ENCODE results near the gene TMPRSS13.

TMPRSS13 gene

DNA sequence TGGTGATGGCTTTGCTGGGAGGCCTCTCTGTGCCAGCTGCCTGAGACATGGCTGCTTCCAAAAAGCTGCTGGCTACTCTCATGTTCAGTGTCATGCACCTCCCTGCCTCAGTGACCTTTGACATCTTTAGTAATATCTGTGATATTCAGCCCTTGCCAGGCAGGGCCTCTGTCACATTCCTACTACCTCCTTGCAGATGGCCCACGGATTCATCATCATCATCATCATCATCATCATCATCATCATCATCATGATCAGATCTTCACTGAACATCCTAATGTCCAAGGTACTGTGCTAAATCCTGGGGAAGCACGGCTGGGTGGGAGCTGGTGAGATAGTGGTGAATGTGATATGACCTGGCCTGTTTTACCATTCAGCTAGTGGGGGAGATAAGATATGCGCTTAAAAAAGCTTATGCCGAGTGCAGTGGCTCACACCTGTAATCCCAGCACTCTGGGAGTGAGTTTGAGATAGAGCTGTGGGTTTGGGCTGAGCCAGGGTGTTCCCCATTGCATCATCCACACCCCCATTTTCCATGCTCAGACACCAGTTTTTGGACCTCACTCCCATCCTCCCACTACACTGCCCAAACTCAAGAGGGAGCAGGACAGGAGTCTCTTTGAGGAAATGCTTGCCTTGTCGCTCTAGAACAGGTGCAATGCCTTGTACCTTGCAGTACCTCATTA, 17.1 kb upstream of the TMPRSS13 start:
- H3K36me3 ChIP-seq (replicated peaks), result no peaks in the 10 kb centered on the region
- no peaks in the 10 kb centered on the region for H3K4me1 ChIP-seq
- DNase-seq (ENCODE audit: low spot score in 2 of 2), result no peak
- H3K9me3 ChIP-seq, result no peaks in the 10 kb centered on the region
- no peak overlapping the region for H3K4me3 ChIP-seq
- peaks cover 5% of the 10 kb centered on the region; the same call in 1 of the 2 replicates for H3K27me3 ChIP-seq (ENCODE audit: low read depth)
- in situ Hi-C loops (cut with MboI; ENCODE audit: low sequenced_read_pairs), result loop anchor here (5.0 to 10.0 kb wide), 2 partner anchors 104 to 521 kb away; no protein-coding TSS in a partner anchor

DNA sequence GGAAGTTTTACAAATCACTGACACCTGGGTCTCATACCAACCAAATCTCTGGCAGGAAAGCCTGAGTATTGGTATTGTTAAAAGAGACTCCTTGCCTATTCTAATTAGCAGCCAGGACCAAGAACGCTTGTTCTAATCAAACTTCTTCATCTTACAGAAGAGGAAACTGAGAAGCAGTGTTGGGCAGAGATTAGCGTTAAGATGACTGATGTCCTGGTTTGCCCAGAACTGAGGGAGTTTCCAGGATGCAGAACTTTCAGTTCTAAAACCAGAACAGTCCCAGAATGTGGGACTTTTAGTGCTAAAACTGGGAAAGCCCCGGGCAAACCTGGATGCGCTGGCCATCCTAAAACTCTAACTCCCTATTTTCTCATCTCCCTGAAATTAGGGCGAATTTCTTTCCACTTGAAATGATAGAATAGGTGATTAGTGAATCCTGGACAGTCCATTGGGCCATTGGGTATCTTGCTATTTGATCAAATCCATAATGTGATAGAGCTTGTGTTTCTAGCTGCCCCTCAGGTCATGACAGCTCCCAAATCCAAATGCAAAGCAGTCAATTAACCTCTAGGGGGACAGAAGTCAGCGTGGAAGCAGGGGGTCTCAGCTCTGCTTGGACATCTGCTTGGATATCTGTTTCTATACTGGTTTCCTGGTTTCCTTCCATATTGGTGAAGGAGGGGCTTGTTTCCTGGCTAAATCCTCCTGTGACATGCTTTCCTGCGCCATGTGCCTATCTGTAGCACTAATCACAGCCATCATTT, 16.0 kb upstream of the TMPRSS13 start:
- DNase-seq (ENCODE audit: low spot score in 2 of 2), result no peak
- Histone ChIP-seq H3K27me3 (ENCODE audit: low read depth) (peaks cover 5% of the 10 kb centered on the region; the same call in 1 of the 2 replicates), H3K36me3 (replicated peaks) (no peaks in the 10 kb centered on the region), H3K9me3 (no peaks in the 10 kb centered on the region), H3K4me1 (no peaks in the 10 kb centered on the region), H3K4me3 (no peak overlapping the region)
- in situ Hi-C loops (cut with MboI; ENCODE audit: low sequenced_read_pairs), result loop anchor here (5.0 to 10.0 kb wide), 2 partner anchors 103 to 520 kb away; no protein-coding TSS in a partner anchor

DNA sequence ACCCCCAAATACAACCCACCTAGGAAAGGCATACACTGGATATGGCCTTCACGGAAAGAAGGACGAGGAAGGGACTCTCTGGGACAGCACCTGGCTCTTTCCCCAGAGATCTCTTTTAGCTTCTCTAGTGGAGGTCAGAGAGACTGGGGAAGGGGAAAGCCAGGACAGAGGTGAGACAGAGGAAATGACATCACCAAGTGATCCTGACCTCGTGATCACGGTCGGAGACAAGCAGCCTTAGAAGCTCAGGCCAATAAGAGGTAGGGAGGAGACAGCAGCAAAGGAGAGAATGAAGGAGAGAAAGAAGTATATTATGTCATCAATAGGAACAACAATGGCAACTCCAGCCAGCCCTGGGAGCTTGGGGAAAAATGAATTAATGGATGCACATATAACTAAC, 15.4 kb upstream of the TMPRSS13 start:
- DNase-seq (ENCODE audit: low spot score in 2 of 2), result no peak
- peaks cover 5% of the 10 kb centered on the region; the same call in 1 of the 2 replicates for H3K27me3 ChIP-seq (ENCODE audit: low read depth)
- H3K4me1 ChIP-seq, result no peaks in the 10 kb centered on the region
- in situ Hi-C loops (cut with MboI; ENCODE audit: low sequenced_read_pairs), result loop anchor here (10.0 kb wide), 1 partner anchor 520 kb away; no protein-coding TSS in a partner anchor
- H3K4me3 ChIP-seq, result no peak overlapping the region
- no peaks in the 10 kb centered on the region for H3K36me3 ChIP-seq (replicated peaks)
- H3K9me3 ChIP-seq, result no peaks in the 10 kb centered on the region

DNA sequence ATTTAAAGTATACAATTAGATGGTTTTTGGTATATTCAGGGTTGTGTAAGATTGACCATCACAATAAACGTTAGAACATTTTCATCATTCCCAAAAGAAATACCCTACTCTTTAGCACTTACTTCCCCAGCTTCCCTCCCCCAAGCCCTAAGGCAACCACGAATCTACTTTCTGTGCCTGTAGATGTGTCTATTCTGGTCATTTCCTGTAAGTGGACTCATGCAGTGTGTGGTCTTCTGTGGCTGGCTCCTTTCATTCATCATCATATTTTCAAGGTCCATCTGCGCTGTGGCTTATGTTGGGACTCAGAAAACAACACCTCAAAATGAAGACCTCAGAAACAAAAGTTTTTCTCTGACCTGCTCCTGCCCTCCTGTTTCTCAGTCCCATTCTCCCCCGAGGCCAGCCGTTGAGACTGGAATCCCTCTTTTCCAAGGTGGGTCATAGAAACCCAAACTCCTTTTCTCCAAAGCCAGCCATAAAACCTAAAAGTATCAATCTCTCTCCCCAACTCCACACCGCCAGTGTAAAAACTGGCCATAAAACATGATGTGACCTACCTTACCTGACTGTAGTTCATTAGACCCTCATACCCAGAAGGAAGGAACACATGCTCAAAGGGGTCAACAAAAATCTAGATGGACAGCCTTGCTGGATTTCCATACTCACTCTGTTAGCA, 12.9 kb upstream of the TMPRSS13 start:
- no peak for DNase-seq (ENCODE audit: low spot score in 2 of 2)
- no peaks in the 10 kb centered on the region for H3K27me3 ChIP-seq (ENCODE audit: low read depth)
- H3K4me3 ChIP-seq, result no peak overlapping the region
- H3K36me3 ChIP-seq (replicated peaks), result no peaks in the 10 kb centered on the region
- in situ Hi-C loops (cut with MboI; ENCODE audit: low sequenced_read_pairs), result loop anchor here (10.0 kb wide), 1 partner anchor 517 kb away; no protein-coding TSS in a partner anchor
- H3K4me1 ChIP-seq, result no peaks in the 10 kb centered on the region
- no peaks in the 10 kb centered on the region for H3K9me3 ChIP-seq

DNA sequence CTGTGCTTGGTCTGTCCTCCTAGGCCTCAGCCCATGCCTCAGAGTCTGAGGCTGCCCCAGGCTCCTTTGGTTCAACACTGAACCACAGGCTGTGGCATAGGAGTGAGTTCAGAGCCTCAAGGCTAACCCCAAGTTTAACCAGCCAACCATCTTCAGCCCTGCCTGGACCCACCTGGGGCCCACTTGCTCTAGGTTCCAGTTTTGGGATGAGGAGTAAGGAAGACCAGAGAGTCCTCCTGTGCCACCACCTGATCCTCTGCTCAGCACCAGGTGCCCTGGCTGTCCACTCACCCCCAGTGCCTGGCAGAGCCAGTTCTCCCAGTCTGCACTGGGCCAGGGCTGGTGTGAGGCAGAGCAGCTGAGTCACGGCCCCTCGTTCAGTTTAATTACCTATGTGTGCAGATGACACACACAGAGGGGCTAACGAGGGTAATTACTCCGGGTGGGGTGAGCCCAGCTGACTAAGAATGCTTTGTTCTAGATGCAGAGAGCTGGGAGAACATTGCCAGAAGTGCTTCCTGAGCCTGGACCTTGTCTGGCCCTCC, 12.0 kb upstream of the TMPRSS13 start:
- Histone ChIP-seq H3K4me3 (no peak overlapping the region), H3K27me3 (ENCODE audit: low read depth) (no peaks in the 10 kb centered on the region), H3K9me3 (no peaks in the 10 kb centered on the region), H3K36me3 (replicated peaks) (no peaks in the 10 kb centered on the region), H3K4me1 (no peaks in the 10 kb centered on the region)
- in situ Hi-C loops (cut with MboI; ENCODE audit: low sequenced_read_pairs), result loop anchor here (10.0 kb wide), 1 partner anchor 516 kb away; no protein-coding TSS in a partner anchor
- DNase-seq (ENCODE audit: low spot score in 2 of 2), result no peak

DNA sequence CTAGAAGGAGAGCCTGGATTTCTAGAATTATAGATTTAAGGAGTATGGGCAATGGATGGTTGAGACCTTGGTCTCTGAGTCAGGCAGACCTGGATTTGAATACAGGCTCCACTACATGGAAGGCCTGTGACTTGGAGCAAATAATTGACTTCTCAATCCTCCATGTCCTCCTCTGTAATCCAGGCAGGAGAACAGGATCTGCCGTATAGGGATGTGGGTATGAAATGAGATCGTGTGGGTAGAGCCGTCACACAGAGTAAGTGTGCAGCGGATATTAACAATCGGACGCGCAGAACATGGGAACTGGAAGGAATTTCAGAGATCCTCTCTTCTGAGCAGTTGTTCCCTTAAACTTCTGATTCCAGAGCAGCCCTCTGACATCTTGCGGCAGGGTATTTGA, 11.5 kb upstream of the TMPRSS13 start:
- H3K27me3 ChIP-seq (ENCODE audit: low read depth), result no peaks in the 10 kb centered on the region
- no peak overlapping the region for H3K4me3 ChIP-seq
- no peaks in the 10 kb centered on the region for H3K9me3 ChIP-seq
- in situ Hi-C loops (cut with MboI; ENCODE audit: low sequenced_read_pairs), result loop anchor here (10.0 kb wide), 1 partner anchor 516 kb away; no protein-coding TSS in a partner anchor
- no peaks in the 10 kb centered on the region for H3K36me3 ChIP-seq (replicated peaks)
- DNase-seq (ENCODE audit: low spot score in 2 of 2), result no peak
- H3K4me1 ChIP-seq, result no peaks in the 10 kb centered on the region

DNA sequence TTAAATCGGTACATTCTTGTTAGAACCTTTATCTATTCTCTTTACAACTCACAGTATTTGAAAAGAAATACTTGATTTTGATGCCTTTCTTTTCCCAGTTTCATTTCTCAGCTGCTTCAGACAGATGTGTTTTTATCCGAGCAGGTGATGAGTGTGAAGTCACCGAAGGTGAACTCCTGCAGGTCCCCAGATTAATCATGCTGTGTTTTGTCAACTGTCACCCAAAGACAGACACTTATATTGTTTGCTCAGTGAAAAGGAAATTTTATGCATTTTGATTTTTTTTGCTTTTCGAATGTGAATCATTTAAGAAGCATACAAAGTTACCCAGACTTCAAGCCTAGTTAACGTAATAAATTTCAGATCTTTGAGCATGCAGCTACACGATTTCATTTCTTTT, 7.8 kb upstream of the TMPRSS13 start:
- in situ Hi-C loops (cut with MboI; ENCODE audit: low sequenced_read_pairs), result no loop called here
- no peaks in the 10 kb centered on the region for H3K36me3 ChIP-seq (replicated peaks)
- no peaks in the 10 kb centered on the region for H3K9me3 ChIP-seq
- no peaks in the 10 kb centered on the region for H3K4me1 ChIP-seq
- H3K4me3 ChIP-seq, result no peak overlapping the region
- no peak for DNase-seq (ENCODE audit: low spot score in 2 of 2)
- H3K27me3 ChIP-seq (ENCODE audit: low read depth), result no peaks in the 10 kb centered on the region

DNA sequence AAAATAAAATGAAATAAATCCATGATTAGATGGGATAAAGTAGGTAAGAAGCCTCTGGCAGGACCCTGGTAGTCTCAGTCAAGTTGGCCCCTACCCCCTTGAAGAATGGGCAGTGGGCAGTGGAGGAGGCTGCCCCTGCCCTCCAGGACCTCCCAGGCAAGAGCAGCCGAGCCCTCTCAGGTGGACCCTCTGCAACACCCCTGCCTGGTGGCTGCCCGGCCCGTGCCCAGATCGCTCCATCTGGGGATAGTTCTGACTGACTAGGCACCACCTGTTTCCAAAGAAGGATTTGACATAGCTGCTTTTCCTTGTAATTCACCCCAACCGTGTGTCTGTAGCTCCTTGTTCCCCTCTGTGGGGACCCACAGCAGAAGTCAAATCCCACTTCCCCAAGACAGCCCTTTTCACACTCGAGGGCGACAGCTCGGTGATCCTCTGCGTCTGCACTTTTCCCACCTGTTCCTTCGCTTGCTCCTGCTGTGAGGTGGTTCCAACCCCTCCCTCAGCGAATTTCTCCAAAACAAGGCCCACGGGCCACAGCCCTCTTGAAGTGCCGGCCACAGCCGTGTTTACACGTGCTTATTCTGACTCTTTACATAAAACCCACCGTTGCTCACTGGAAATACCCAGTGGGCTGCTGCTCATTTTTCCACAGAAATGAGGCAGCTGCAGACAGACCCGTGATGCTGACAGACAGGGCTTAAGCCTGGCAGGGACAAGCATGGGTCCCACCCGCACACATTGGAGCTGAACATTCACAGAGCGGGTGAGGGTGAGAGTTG, 5.5 kb upstream of the TMPRSS13 start:
- in situ Hi-C loops (cut with MboI; ENCODE audit: low sequenced_read_pairs), result no loop called here
- DNase-seq (ENCODE audit: low spot score in 2 of 2), result no peak
- no peaks in the 10 kb centered on the region for H3K27me3 ChIP-seq (ENCODE audit: low read depth)
- no peaks in the 10 kb centered on the region for H3K9me3 ChIP-seq
- H3K4me1 ChIP-seq, result no peaks in the 10 kb centered on the region
- no peak overlapping the region for H3K4me3 ChIP-seq
- H3K36me3 ChIP-seq (replicated peaks), result no peaks in the 10 kb centered on the region

DNA sequence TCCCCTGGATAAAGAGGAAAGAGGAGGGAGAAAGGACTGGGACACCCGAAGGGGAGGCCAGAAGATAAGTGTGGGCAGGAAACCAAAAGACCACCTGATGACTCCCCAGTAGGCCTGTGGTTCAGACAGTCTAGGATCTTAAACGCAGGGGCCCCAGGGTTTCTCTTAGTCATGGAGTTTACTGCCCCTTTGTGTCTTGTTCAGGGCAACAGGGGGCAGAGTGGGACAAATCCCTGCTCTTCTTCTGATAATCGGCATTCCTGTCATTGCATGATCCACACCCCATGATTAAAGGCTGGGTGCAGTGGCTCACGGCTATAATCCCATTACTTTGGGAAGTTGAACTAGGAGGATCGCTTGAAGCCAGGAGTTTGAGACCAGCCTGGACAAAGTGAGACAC, 4.7 kb upstream of the TMPRSS13 start:
- in situ Hi-C loops (cut with MboI; ENCODE audit: low sequenced_read_pairs), result no loop called here
- Histone ChIP-seq H3K36me3 (replicated peaks) (no peaks in the 10 kb centered on the region), H3K9me3 (no peaks in the 10 kb centered on the region), H3K4me1 (no peaks in the 10 kb centered on the region), H3K4me3 (no peak overlapping the region), H3K27me3 (ENCODE audit: low read depth) (no peaks in the 10 kb centered on the region)
- DNase-seq (ENCODE audit: low spot score in 2 of 2), result no peak

DNA sequence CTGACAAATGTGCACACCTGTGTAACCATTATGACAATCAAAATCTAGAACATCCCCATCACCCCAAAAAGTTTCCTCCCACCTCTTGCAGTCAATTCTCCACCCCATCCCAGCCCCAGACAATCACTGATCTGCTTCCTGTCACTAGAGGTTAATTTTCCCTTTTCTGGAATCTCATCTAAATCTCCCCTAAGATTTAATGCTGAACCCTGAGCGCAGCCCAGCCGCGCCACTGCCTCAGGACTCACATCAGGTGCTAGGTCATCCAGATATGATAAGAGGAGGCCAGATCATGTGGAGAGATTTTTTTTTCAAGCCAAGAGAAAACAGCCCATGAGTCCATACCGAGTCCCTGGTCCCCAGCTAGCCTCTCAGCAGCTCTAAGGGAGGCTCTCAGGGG, 4.3 kb upstream of the TMPRSS13 start:
- no peaks in the 10 kb centered on the region for H3K4me1 ChIP-seq

DNA sequence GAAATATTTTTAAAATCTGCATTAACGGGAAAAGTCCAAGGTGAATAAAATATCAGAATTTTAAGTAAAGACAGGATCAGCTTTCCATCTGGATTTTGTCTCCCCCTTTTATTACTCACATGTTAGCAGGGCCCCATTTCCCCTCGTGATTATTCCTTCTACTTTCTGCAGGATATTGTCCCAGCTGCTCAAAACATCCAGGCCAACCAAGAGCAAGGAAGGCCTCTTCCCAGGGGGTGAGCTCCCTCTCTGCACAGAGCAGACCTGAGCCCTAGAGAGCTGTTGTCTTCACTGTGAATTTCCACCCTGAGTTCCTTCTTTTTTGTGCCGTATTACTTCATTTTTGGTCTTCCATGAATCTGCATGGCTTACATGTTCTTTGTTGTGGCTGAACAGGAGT, 3.7 kb upstream of the TMPRSS13 start:
- no peak overlapping the region for H3K4me3 ChIP-seq
- in situ Hi-C loops (cut with MboI; ENCODE audit: low sequenced_read_pairs), result no loop called here
- H3K9me3 ChIP-seq, result no peaks in the 10 kb centered on the region
- H3K36me3 ChIP-seq (replicated peaks), result no peaks in the 10 kb centered on the region
- no peaks in the 10 kb centered on the region for H3K4me1 ChIP-seq
- DNase-seq (ENCODE audit: low spot score in 2 of 2), result no peak
- H3K27me3 ChIP-seq (ENCODE audit: low read depth), result peaks cover 6% of the 10 kb centered on the region

More for the DNA sequence above, 4.3 kb upstream of the TMPRSS13 start:
- H3K9me3 ChIP-seq, result no peaks in the 10 kb centered on the region
- in situ Hi-C loops (cut with MboI; ENCODE audit: low sequenced_read_pairs), result no loop called here
- H3K36me3 ChIP-seq (replicated peaks), result no peaks in the 10 kb centered on the region
- H3K4me3 ChIP-seq, result no peak overlapping the region
- peaks cover under 1% of the 10 kb centered on the region; the same call in 1 of the 2 replicates for H3K27me3 ChIP-seq (ENCODE audit: low read depth)
- DNase-seq (ENCODE audit: low spot score in 2 of 2), result no peak

DNA sequence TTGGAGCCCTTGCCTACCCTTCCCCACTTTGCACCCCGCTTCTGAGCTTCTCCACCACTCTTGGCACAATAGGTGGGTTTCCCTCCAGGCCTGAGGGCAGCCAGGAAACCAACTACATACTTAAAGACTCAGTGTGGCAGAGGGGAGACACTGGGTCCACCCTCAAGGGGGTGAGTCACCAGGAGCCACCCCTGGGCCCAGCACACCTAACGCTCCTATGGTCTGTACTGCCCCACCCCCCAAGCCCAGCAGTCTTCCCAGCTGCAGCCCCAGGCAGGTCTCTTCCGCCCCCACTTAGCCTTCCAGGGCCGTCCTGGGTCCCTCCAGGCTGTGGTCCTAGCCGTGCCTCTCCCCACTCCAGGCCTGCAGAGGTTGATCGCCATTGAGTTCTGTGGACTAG, 3.2 kb upstream of the TMPRSS13 start:
- H3K36me3 ChIP-seq (replicated peaks), result no peaks in the 10 kb centered on the region
- no peak overlapping the region for H3K4me3 ChIP-seq
- H3K4me1 ChIP-seq, result no peaks in the 10 kb centered on the region
- in situ Hi-C loops (cut with MboI; ENCODE audit: low sequenced_read_pairs), result no loop called here
- H3K9me3 ChIP-seq, result no peaks in the 10 kb centered on the region
- DNase-seq (ENCODE audit: low spot score in 2 of 2), result no peak
- H3K27me3 ChIP-seq (ENCODE audit: low read depth), result peaks cover 11% of the 10 kb centered on the region

DNA sequence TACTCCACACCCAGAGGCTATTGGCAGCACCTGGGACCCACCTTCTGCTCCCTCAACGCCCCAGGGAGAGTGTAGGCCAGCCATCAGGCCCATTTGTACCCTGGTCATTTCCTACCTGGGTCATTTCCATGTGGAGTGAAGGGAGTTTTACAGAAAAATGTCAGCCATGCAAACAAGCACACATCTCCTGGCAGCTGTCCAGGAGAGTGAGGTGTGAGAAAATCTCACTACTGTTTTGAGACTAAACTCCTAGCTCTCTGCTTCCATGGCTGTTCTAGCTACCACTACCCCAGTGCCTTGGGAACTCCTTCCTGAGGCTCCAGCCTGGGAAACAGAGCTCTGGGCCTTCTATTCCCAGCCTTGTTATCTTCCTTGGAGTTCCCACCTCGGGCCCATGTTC, 2.8 kb upstream of the TMPRSS13 start:
- H3K9me3 ChIP-seq, result no peaks in the 10 kb centered on the region
- no peaks in the 10 kb centered on the region for H3K4me1 ChIP-seq
- peaks cover 16% of the 10 kb centered on the region for H3K27me3 ChIP-seq (ENCODE audit: low read depth)

More for the DNA sequence above, 2.8 kb upstream of the TMPRSS13 start:
- no peak for DNase-seq (ENCODE audit: low spot score in 2 of 2)
- Histone ChIP-seq H3K36me3 (replicated peaks) (no peaks in the 10 kb centered on the region), H3K4me3 (no peak overlapping the region)
- in situ Hi-C loops (cut with MboI; ENCODE audit: low sequenced_read_pairs), result no loop called here
